ENCODE results near the gene RAD21L1.
A peak's percentile ranks its signal among the peaks of the same experiment; 100 is the strongest.
"Not testable (repeated sequence)": the region's sequence is repeated elsewhere in the genome, so short reads cannot be mapped to it uniquely, and the experiment has no call there.

RAD21L1 gene

DNA sequence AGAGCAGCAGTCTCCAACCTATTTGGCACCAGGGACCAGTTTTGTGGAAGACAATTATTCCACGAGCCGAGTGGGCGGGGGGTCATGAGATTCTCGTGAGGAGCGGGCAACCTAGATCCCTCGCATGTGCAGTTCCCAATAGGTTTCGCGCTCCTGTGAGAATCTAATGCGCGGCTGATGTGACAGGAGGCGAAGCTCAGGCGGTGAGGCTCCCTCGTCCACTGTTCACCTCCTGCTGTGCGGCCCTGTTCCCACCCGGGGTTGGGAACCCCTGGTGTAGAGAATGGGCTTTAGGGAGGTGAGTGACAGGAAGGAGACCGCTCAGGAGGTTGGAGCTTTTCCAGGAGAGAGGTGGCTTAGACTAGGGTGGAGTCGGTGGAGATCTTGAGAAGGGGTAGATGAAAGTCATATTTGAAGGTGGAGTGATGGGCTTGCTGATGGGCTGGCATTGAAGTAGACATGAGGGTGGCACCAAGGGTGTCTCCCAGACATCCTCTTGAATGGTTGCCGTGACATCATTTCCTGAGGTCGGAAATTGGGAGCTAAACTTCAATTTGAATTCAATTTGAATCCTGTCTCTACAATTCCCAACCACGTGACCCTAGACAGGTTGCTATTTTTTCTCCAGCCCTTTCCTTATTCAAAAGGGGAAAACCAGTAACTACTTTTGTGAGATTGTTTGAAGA lies 1.5 kb upstream of the RAD21L1 start:
- no peak for DNase-seq (ENCODE audit: low read depth in 1 of 2, low spot score in 1 of 2)

DNA sequence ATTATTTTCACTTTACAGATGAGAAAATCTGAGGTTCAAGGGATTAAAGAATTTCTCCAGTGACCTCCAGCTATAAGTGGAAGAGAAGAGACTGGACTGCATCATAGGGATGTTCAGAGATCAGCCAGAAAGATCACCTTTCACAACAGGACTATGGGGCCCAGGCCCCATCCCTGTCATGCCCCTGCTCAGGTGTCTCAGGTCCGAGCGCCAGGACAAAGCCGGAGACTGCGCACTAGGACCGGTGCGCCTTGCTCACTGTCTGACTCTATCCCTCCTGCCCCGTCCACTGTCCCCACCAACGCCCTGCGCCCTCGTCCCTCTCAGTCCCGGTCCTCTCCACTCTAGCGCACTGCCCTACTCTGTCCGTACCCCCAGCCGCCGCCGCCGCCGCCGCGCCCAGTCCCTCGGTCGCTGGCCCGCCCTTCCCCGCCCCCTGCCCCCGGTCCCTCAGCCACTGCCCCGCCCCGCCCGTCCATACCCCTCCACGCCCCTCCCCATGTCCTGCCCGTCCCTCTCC lies 521 bp upstream of the RAD21L1 start:
- DNase-seq (ENCODE audit: low read depth in 1 of 2, low spot score in 1 of 2) = peak in 1 of 2 donors; percentile 6

DNA sequence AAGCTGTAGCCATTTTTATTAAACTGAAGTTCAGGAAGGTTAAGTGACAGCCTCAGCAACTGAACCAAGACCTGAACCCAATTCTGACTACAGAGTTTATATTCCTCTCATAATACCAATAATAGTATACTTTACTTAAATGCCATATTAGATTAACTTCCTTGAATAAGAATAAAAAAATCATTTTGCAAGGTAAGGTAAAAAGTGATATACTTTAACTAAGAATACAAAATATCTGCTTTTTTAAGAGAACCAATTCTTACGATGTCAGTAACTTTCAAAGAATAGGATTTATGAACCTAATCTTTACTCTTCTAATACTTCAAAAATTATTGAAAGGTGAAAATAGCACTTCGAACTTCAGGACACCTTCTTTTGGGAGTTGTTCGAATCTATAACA lies 3.7 kb downstream of the RAD21L1 start:
- no peak for DNase-seq (ENCODE audit: low read depth in 1 of 2, low spot score in 1 of 2)

DNA sequence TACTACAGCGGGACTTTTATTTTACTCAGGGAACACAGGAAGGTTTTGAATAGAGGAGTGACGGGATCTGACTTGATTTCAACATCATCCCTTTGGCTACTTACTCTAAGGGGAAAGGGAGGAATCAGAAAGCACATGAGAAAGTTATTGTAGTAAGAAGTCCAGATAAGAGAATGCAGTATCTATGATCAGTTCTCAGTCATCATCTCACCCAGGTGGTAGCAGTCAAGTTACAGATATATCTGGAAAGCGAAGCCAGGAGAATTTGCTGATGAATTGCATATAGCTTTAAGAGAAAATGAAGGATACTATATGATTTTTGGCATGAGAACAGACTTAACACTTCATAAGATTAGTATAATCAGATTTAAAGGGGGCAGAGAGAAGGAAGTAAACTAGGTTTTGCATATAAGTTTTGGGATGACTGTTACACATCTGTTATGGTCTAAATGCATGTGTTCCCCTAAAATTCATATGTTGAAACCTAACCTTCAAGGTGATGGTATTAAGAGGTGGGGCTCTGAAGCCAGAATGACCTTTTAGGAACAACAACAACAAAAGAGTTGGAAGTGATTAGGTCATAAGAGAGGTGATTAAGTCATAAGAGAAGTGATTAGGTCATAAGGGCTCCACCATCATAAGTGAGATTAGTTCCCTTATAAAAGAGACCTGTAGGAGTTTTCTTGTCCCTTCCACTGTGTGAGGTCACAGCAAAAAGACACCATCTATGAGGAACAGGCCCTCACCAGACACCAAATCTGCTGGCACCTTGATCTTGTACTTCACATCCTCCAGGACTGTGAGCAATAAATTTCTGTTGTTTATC lies 6.7 kb downstream of the RAD21L1 start:
- no peak for DNase-seq (ENCODE audit: low read depth in 1 of 2, low spot score in 1 of 2)

- DNase-seq (ENCODE audit: low read depth in 1 of 2, low spot score in 1 of 2) = no peak
These were observed 14.7 kb downstream of the RAD21L1 start for GRCh38 chr20:1240549-1240948.

- DNase-seq (ENCODE audit: low read depth in 1 of 2, low spot score in 1 of 2) = no peak
These were observed 15.6 kb downstream of the RAD21L1 start for GRCh38 chr20:1241456-1241855.

- DNase-seq (ENCODE audit: low read depth in 1 of 2, low spot score in 1 of 2) = no peak
These were observed 16.3 kb downstream of the RAD21L1 start for GRCh38 chr20:1242099-1242498.

- DNase-seq (ENCODE audit: low read depth in 1 of 2, low spot score in 1 of 2) = no peak
These were observed 16.7 kb downstream of the RAD21L1 start for GRCh38 chr20:1242530-1242929.

GRCh38 chr20:1245578-1245977 lies 19.7 kb downstream of the RAD21L1 start:
- no peak for DNase-seq (ENCODE audit: low read depth in 1 of 2, low spot score in 1 of 2)

- no peak for DNase-seq (ENCODE audit: low read depth in 1 of 2, low spot score in 1 of 2)
These were observed 21.8 kb downstream of the RAD21L1 start for GRCh38 chr20:1247689-1248088.

DNA sequence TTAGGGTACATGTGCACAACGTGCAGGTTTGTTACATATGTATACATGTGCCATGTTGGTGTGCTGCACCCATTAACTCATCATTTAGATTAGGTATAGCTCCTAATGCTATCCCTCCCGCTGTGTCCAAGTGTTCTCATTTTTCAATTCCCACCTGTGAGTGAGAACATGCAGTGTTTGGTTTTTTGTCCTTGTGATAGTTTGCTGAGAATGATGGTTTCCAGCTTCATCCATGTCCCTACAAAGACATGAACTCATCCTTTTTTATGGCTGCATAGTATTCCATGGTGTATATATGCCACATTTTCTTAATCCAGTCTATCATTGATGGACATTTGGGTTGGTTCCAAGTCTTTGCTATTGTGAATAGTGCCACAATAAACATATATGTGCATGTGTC lies 24.4 kb downstream of the RAD21L1 start:
- DNase-seq (ENCODE audit: low read depth in 1 of 2, low spot score in 1 of 2) = not testable (repeated sequence)

GRCh38 chr20:1252416-1252815 lies 26.6 kb downstream of the RAD21L1 start:
- DNase-seq (ENCODE audit: low read depth in 1 of 2, low spot score in 1 of 2) = no peak

GRCh38 chr20:1254254-1254653 lies 28.4 kb downstream of the RAD21L1 start:
- no peak for DNase-seq (ENCODE audit: low read depth in 1 of 2, low spot score in 1 of 2)

DNA sequence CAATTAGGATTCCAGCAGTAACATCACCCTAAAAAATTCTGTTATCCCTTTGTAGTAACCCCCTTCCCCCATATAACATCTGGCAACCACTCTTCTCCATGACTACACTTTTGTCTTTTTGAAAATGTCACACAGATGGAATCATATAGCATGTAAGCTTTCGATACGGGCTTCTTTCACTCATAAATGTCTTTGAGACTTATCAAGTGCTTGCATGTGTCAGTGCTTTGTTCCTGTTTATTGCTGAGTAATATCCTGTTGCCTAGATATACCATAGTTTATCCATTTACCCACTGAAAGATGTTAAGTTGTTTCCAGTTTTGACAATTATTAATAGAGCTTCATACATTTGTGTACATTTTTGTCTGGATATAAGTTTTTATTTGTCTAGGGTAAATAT lies 29.8 kb downstream of the RAD21L1 start:
- DNase-seq (ENCODE audit: low read depth in 1 of 2, low spot score in 1 of 2) = no peak

- DNase-seq (ENCODE audit: low read depth in 1 of 2, low spot score in 1 of 2) = no peak
These were observed 38.0 kb downstream of the RAD21L1 start for GRCh38 chr20:1263853-1264252.

- DNase-seq (ENCODE audit: low read depth in 1 of 2, low spot score in 1 of 2) = no peak
These were observed 38.9 kb downstream of the RAD21L1 start for GRCh38 chr20:1264727-1265126.

DNA sequence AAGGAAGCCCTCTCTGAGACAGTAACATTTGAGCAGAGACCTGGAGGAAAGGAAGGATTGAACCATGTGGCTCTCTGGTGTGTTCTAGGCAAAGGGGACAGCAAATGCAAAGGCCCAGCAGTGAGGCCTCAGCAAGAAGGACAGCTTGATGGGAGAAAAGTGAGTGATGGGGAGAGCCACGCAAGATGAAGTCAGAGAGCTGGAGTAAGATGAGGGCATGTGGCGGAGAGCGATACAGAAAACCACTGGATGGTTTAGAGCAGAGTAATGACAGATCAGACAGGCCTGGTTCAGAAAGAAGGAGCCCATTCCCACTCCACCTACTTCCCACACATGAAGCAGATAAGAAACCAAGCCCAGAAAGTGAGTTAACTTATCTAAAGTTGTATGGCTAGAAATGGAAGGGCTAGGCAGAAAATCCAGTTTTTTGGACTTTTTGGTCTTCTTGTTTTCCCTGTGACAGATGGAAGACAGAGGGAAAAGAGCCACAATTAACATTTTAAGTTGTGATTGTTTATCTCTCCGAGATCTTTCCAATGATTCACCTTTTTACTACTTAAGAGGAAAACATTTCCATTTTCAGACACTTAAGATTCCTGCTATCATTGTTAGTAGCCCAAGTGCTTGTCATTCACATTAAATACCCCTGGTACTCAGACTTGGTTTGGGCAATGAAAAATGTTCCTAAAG lies 39.5 kb downstream of the RAD21L1 start:
- DNase-seq (ENCODE audit: low read depth in 1 of 2, low spot score in 1 of 2) = no peak

DNA sequence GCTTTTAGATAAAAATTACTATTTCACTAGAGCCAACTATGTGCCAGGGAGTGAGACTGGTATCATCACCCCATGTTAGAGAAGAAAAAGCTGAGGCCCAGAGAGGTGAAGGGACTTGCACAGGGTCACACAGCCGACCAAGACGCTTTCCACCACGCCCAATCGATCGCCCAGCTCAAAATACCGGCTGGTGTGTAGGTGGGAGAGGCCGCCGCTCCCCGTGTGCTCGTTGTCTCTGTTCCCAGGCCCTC lies 40.0 kb downstream of the RAD21L1 start:
- no peak for DNase-seq (ENCODE audit: low read depth in 1 of 2, low spot score in 1 of 2)

GRCh38 chr20:1266167-1266973 lies 40.5 kb downstream of the RAD21L1 start, which contains the start of gene SNPH:
Gene SNPH (plus strand): TSS chr20:1266294. CDS start chr20:1296240, 29,946 bp downstream.
- DNase-seq (ENCODE audit: low read depth in 1 of 2, low spot score in 1 of 2) = peak; percentile 37 to 61

GRCh38 chr20:1267161-1267560 lies 41.3 kb downstream of the RAD21L1 start:
- no peak for DNase-seq (ENCODE audit: low read depth in 1 of 2, low spot score in 1 of 2)

- DNase-seq (ENCODE audit: low read depth in 1 of 2, low spot score in 1 of 2) = no peak
These were observed 42.0 kb downstream of the RAD21L1 start for GRCh38 chr20:1267809-1268374.
